ENCODE measurements around the gene GBX2.

GBX2 gene

GRCh38 chr2:236208019-236208926, 40.1 kb upstream of the GBX2 start:
- Histone ChIP-seq H3K27ac (ENCODE audit: low read length) (no peak overlapping the region), H3K36me3 (ENCODE audit: control insufficient read depth in 2 of 2, insufficient read depth in 2 of 2, low read length in 2 of 2) (no peaks in the 10 kb centered on the region), H3K27me3 (ENCODE audit: control insufficient read depth in 1 of 2, insufficient read depth in 2 of 2, low read length in 2 of 2) (peaks cover 10 to 21% of the 10 kb centered on the region in 2 donors), H3K4me1 (ENCODE audit: control insufficient read depth, insufficient read depth, low read length) (no peaks in the 10 kb centered on the region), H3K4me3 (ENCODE audit: low read length in 2 of 2) (no peak overlapping the region), H3K9me3 (ENCODE audit: control insufficient read depth in 2 of 2, low read length in 2 of 2) (peaks cover 10 to 19% of the 10 kb centered on the region in 2 donors), H3K9ac (ENCODE audit: low read length in 2 of 2) (no peak overlapping the region)

- no peak overlapping the region for H3K4me3 ChIP-seq (ENCODE audit: low read length in 2 of 2)
- no peaks in the 10 kb centered on the region for H3K4me1 ChIP-seq (ENCODE audit: control insufficient read depth, insufficient read depth, low read length)
- no peak overlapping the region for H3K9ac ChIP-seq (ENCODE audit: low read length in 2 of 2)
- H3K36me3 ChIP-seq (ENCODE audit: control insufficient read depth in 2 of 2, insufficient read depth in 2 of 2, low read length in 2 of 2) = no peaks in the 10 kb centered on the region
- peaks cover 10 to 20% of the 10 kb centered on the region in 2 donors for H3K27me3 ChIP-seq (ENCODE audit: control insufficient read depth in 1 of 2, insufficient read depth in 2 of 2, low read length in 2 of 2)
- no peak overlapping the region for H3K27ac ChIP-seq (ENCODE audit: low read length)
- peaks cover 10 to 19% of the 10 kb centered on the region in 2 donors for H3K9me3 ChIP-seq (ENCODE audit: control insufficient read depth in 2 of 2, low read length in 2 of 2)
These were observed 39.3 kb upstream of the GBX2 start for GRCh38 chr2:236207472-236207871.

GRCh38 chr2:236205867-236206645, 37.9 kb upstream of the GBX2 start:
- peaks cover 10 to 20% of the 10 kb centered on the region in 2 donors for H3K27me3 ChIP-seq (ENCODE audit: control insufficient read depth in 1 of 2, insufficient read depth in 2 of 2, low read length in 2 of 2)
- H3K4me1 ChIP-seq (ENCODE audit: control insufficient read depth, insufficient read depth, low read length) = no peaks in the 10 kb centered on the region
- H3K27ac ChIP-seq (ENCODE audit: low read length) = no peak overlapping the region
- H3K4me3 ChIP-seq (ENCODE audit: low read length in 2 of 2) = no peak overlapping the region
- H3K9me3 ChIP-seq (ENCODE audit: control insufficient read depth in 2 of 2, low read length in 2 of 2) = peaks cover 10 to 19% of the 10 kb centered on the region in 2 donors
- no peak overlapping the region for H3K9ac ChIP-seq (ENCODE audit: low read length in 2 of 2)
- H3K36me3 ChIP-seq (ENCODE audit: control insufficient read depth in 2 of 2, insufficient read depth in 2 of 2, low read length in 2 of 2) = no peaks in the 10 kb centered on the region

GRCh38 chr2:236204953-236205352, 36.8 kb upstream of the GBX2 start:
- Histone ChIP-seq H3K27ac (ENCODE audit: low read length) (no peak overlapping the region), H3K9me3 (ENCODE audit: control insufficient read depth in 2 of 2, low read length in 2 of 2) (peaks cover 10 to 19% of the 10 kb centered on the region in 2 donors), H3K27me3 (ENCODE audit: control insufficient read depth in 1 of 2, insufficient read depth in 2 of 2, low read length in 2 of 2) (peaks cover 10 to 16% of the 10 kb centered on the region in 2 donors), H3K9ac (ENCODE audit: low read length in 2 of 2) (no peak overlapping the region), H3K4me1 (ENCODE audit: control insufficient read depth, insufficient read depth, low read length) (no peaks in the 10 kb centered on the region), H3K4me3 (ENCODE audit: low read length in 2 of 2) (no peak overlapping the region), H3K36me3 (ENCODE audit: control insufficient read depth in 2 of 2, insufficient read depth in 2 of 2, low read length in 2 of 2) (no peaks in the 10 kb centered on the region)

- Histone ChIP-seq H3K4me3 (ENCODE audit: low read length in 2 of 2) (no peak overlapping the region), H3K9me3 (ENCODE audit: control insufficient read depth in 2 of 2, low read length in 2 of 2) (peaks cover 4 to 9% of the 10 kb centered on the region in 2 donors), H3K27ac (ENCODE audit: low read length) (no peak overlapping the region)
These were observed 32.2 kb upstream of the GBX2 start for GRCh38 chr2:236200378-236200777.

GRCh38 chr2:236196366-236196765, 28.2 kb upstream of the GBX2 start:
- Histone ChIP-seq H3K4me3 (ENCODE audit: low read length in 2 of 2) (no peak overlapping the region), H3K36me3 (ENCODE audit: control insufficient read depth in 2 of 2, insufficient read depth in 2 of 2, low read length in 2 of 2) (no peaks in the 10 kb centered on the region), H3K27me3 (ENCODE audit: control insufficient read depth in 1 of 2, insufficient read depth in 2 of 2, low read length in 2 of 2) (no peaks in the 10 kb centered on the region), H3K9ac (ENCODE audit: low read length in 2 of 2) (no peak overlapping the region), H3K9me3 (ENCODE audit: control insufficient read depth in 2 of 2, low read length in 2 of 2) (peaks cover 0 to 3% of the 10 kb centered on the region in 2 donors), H3K4me1 (ENCODE audit: control insufficient read depth, insufficient read depth, low read length) (no peaks in the 10 kb centered on the region), H3K27ac (ENCODE audit: low read length) (no peak overlapping the region)

More at GRCh38 chr2:236200378-236200777, 32.2 kb upstream of the GBX2 start:
- no peak overlapping the region for H3K9ac ChIP-seq (ENCODE audit: low read length in 2 of 2)
- no peaks in the 10 kb centered on the region for H3K36me3 ChIP-seq (ENCODE audit: control insufficient read depth in 2 of 2, insufficient read depth in 2 of 2, low read length in 2 of 2)
- peaks cover 0 to 8% of the 10 kb centered on the region in 2 donors for H3K27me3 ChIP-seq (ENCODE audit: control insufficient read depth in 1 of 2, insufficient read depth in 2 of 2, low read length in 2 of 2)
- H3K4me1 ChIP-seq (ENCODE audit: control insufficient read depth, insufficient read depth, low read length) = no peaks in the 10 kb centered on the region

- Histone ChIP-seq H3K4me3 (ENCODE audit: low read length in 2 of 2) (no peak overlapping the region), H3K36me3 (ENCODE audit: control insufficient read depth in 2 of 2, insufficient read depth in 2 of 2, low read length in 2 of 2) (no peaks in the 10 kb centered on the region), H3K27me3 (ENCODE audit: control insufficient read depth in 1 of 2, insufficient read depth in 2 of 2, low read length in 2 of 2) (no peaks in the 10 kb centered on the region), H3K9me3 (ENCODE audit: control insufficient read depth in 2 of 2, low read length in 2 of 2) (peaks cover 0 to 3% of the 10 kb centered on the region in 2 donors), H3K4me1 (ENCODE audit: control insufficient read depth, insufficient read depth, low read length) (no peaks in the 10 kb centered on the region), H3K27ac (ENCODE audit: low read length) (no peak overlapping the region), H3K9ac (ENCODE audit: low read length in 2 of 2) (no peak overlapping the region)
These were observed 27.5 kb upstream of the GBX2 start for GRCh38 chr2:236195726-236196125.

GRCh38 chr2:236194786-236195185, 26.6 kb upstream of the GBX2 start:
- no peak overlapping the region for H3K4me3 ChIP-seq (ENCODE audit: low read length in 2 of 2)
- H3K27ac ChIP-seq (ENCODE audit: low read length) = no peak overlapping the region
- peaks cover 0 to 3% of the 10 kb centered on the region in 2 donors for H3K9me3 ChIP-seq (ENCODE audit: control insufficient read depth in 2 of 2, low read length in 2 of 2)
- no peak overlapping the region for H3K9ac ChIP-seq (ENCODE audit: low read length in 2 of 2)
- no peaks in the 10 kb centered on the region for H3K27me3 ChIP-seq (ENCODE audit: control insufficient read depth in 1 of 2, insufficient read depth in 2 of 2, low read length in 2 of 2)
- H3K4me1 ChIP-seq (ENCODE audit: control insufficient read depth, insufficient read depth, low read length) = no peaks in the 10 kb centered on the region
- H3K36me3 ChIP-seq (ENCODE audit: control insufficient read depth in 2 of 2, insufficient read depth in 2 of 2, low read length in 2 of 2) = no peaks in the 10 kb centered on the region

- H3K27me3 ChIP-seq (ENCODE audit: control insufficient read depth in 1 of 2, insufficient read depth in 2 of 2, low read length in 2 of 2) = no peaks in the 10 kb centered on the region
- H3K9ac ChIP-seq (ENCODE audit: low read length in 2 of 2) = no peak overlapping the region
- H3K27ac ChIP-seq (ENCODE audit: low read length) = no peak overlapping the region
- no peak overlapping the region for H3K4me3 ChIP-seq (ENCODE audit: low read length in 2 of 2)
- H3K36me3 ChIP-seq (ENCODE audit: control insufficient read depth in 2 of 2, insufficient read depth in 2 of 2, low read length in 2 of 2) = no peaks in the 10 kb centered on the region
- no peaks in the 10 kb centered on the region for H3K4me1 ChIP-seq (ENCODE audit: control insufficient read depth, insufficient read depth, low read length)
- H3K9me3 ChIP-seq (ENCODE audit: control insufficient read depth in 2 of 2, low read length in 2 of 2) = no peaks in the 10 kb centered on the region
These were observed 24.8 kb upstream of the GBX2 start for GRCh38 chr2:236193026-236193425.

GRCh38 chr2:236190674-236191073, 22.5 kb upstream of the GBX2 start:
- H3K27ac ChIP-seq (ENCODE audit: low read length) = no peak overlapping the region
- H3K27me3 ChIP-seq (ENCODE audit: control insufficient read depth in 1 of 2, insufficient read depth in 2 of 2, low read length in 2 of 2) = no peaks in the 10 kb centered on the region
- no peak overlapping the region for H3K9ac ChIP-seq (ENCODE audit: low read length in 2 of 2)
- H3K4me3 ChIP-seq (ENCODE audit: low read length in 2 of 2) = no peak overlapping the region
- no peaks in the 10 kb centered on the region for H3K9me3 ChIP-seq (ENCODE audit: control insufficient read depth in 2 of 2, low read length in 2 of 2)
- no peaks in the 10 kb centered on the region for H3K36me3 ChIP-seq (ENCODE audit: control insufficient read depth in 2 of 2, insufficient read depth in 2 of 2, low read length in 2 of 2)
- H3K4me1 ChIP-seq (ENCODE audit: control insufficient read depth, insufficient read depth, low read length) = no peaks in the 10 kb centered on the region

Data from stomach smooth muscle (tissue), 2 donors.